ENCODE results near the gene IL22RA1. TPM values are rescaled to one million over a fixed set of nuclear protein-coding genes. Genes with fewer than 3 reads are reported as not detected.

Gene IL22RA1
- polyA plus RNA-seq, 1 donor from 2014 or later, result not detected

DNA sequence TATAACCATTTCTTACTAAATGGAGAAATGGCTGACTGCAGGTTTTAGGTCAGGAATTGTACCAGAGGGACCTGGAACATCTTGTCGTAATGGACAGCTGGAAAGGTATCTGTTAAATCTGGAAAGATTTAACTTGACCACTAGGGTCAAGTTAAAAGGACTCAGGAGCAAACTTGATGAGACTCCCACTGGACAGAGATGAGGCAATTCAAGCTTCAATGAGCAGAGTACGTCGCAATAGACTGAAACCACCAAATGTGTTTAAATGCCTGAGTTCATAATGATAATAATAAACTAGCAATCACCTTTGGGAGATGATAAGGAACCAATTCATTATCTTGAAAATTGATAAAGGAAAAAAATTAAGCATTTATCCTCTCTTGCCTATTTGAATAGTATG is 35.5 kb upstream of the IL22RA1 start:
- Histone ChIP-seq H3K79me2 (replicated peaks; ENCODE audit: insufficient read depth, low read length) (no peaks in the 10 kb centered on the region), H3K9ac (ENCODE audit: low read length) (no peak overlapping the region), H4K20me1 (ENCODE audit: insufficient read depth) (no peaks in the 10 kb centered on the region), H3K27ac (ENCODE audit: low read length) (no peak overlapping the region), H3K27me3 (ENCODE audit: insufficient read depth, low read depth, low read length) (no peaks in the 10 kb centered on the region), H3K36me3 (ENCODE audit: insufficient read depth, low read length) (no peaks in the 10 kb centered on the region), H3K4me2 (ENCODE audit: low read length) (no peak overlapping the region), H3K9me3 (ENCODE audit: low read length) (no peaks in the 10 kb centered on the region), H2AFZ (ENCODE audit: low read depth, low read length) (no peak overlapping the region), H3K9me2 (ENCODE audit: insufficient read depth, low read length) (no peaks in the 10 kb centered on the region), H3F3A (ENCODE audit: insufficient read depth, low read length, poor library complexity, severe bottlenecking) (no peaks in the 10 kb centered on the region), H3K4me3 (ENCODE audit: low read length) (no peak overlapping the region)
- TF ChIP-seq EZH2 (IDR thresholded peaks at IDR 0.05; ENCODE audit: borderline replicate concordance, insufficient read depth, low read length, poor library complexity, severe bottlenecking) (no peak), MXI1 (conservative IDR thresholded peaks at IDR 0.05; ENCODE audit: poor library complexity, severe bottlenecking) (no peak), TAF1 (IDR thresholded peaks at IDR 0.05; ENCODE audit: low read depth) (no peak), POLR2AphosphoS5 (IDR thresholded peaks at IDR 0.05) (no peak), EP300 (conservative IDR thresholded peaks at IDR 0.05; ENCODE audit: poor library complexity, severe bottlenecking) (no peak)
- TF ChIP-seq, protein P1, sequence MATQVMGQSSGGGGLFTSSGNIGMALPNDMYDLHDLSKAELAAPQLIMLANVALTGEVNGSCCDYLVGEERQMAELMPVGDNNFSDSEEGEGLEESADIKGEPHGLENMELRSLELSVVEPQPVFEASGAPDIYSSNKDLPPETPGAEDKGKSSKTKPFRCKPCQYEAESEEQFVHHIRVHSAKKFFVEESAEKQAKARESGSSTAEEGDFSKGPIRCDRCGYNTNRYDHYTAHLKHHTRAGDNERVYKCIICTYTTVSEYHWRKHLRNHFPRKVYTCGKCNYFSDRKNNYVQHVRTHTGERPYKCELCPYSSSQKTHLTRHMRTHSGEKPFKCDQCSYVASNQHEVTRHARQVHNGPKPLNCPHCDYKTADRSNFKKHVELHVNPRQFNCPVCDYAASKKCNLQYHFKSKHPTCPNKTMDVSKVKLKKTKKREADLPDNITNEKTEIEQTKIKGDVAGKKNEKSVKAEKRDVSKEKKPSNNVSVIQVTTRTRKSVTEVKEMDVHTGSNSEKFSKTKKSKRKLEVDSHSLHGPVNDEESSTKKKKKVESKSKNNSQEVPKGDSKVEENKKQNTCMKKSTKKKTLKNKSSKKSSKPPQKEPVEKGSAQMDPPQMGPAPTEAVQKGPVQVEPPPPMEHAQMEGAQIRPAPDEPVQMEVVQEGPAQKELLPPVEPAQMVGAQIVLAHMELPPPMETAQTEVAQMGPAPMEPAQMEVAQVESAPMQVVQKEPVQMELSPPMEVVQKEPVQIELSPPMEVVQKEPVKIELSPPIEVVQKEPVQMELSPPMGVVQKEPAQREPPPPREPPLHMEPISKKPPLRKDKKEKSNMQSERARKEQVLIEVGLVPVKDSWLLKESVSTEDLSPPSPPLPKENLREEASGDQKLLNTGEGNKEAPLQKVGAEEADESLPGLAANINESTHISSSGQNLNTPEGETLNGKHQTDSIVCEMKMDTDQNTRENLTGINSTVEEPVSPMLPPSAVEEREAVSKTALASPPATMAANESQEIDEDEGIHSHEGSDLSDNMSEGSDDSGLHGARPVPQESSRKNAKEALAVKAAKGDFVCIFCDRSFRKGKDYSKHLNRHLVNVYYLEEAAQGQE (IDR thresholded peaks at IDR 0.05; ENCODE audit: borderline replicate concordance), result no peak
- TF ChIP-seq, protein P2, sequence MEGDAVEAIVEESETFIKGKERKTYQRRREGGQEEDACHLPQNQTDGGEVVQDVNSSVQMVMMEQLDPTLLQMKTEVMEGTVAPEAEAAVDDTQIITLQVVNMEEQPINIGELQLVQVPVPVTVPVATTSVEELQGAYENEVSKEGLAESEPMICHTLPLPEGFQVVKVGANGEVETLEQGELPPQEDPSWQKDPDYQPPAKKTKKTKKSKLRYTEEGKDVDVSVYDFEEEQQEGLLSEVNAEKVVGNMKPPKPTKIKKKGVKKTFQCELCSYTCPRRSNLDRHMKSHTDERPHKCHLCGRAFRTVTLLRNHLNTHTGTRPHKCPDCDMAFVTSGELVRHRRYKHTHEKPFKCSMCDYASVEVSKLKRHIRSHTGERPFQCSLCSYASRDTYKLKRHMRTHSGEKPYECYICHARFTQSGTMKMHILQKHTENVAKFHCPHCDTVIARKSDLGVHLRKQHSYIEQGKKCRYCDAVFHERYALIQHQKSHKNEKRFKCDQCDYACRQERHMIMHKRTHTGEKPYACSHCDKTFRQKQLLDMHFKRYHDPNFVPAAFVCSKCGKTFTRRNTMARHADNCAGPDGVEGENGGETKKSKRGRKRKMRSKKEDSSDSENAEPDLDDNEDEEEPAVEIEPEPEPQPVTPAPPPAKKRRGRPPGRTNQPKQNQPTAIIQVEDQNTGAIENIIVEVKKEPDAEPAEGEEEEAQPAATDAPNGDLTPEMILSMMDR (IDR thresholded peaks at IDR 0.05; ENCODE audit: poor library complexity, severe bottlenecking), result no peak

DNA sequence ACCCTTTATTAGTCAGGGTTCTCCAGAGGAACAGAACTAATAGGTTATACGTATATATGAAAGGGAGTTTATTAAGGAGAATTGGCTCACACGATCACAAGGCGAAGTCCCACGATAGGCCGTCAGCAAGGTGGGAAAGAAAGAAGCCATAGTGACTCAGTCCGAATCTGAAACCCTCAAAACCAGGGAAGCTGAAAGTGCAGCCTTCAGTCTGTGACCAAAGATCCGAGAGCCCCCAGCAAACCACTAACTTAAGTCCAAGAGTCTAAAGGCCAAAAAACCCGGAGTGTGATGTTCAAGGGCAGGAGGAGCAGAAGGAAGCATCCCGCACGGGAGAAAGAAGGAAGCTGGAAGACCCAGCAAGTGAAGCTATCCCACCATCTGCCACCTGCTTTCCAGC is 34.2 kb upstream of the IL22RA1 start:
- Histone ChIP-seq H3K9me2 (ENCODE audit: insufficient read depth, low read length) (no peaks in the 10 kb centered on the region), H3F3A (ENCODE audit: insufficient read depth, low read length, poor library complexity, severe bottlenecking) (no peaks in the 10 kb centered on the region), H3K27me3 (ENCODE audit: insufficient read depth, low read depth, low read length) (no peaks in the 10 kb centered on the region), H3K27ac (ENCODE audit: low read length) (no peak overlapping the region), H3K4me2 (ENCODE audit: low read length) (no peak overlapping the region), H2AFZ (ENCODE audit: low read depth, low read length) (no peak overlapping the region), H3K9ac (ENCODE audit: low read length) (no peak overlapping the region), H3K4me3 (ENCODE audit: low read length) (no peak overlapping the region), H3K36me3 (ENCODE audit: insufficient read depth, low read length) (no peaks in the 10 kb centered on the region), H3K9me3 (ENCODE audit: low read length) (peaks cover 3% of the 10 kb centered on the region), H3K79me2 (replicated peaks; ENCODE audit: insufficient read depth, low read length) (no peaks in the 10 kb centered on the region), H4K20me1 (ENCODE audit: insufficient read depth) (no peaks in the 10 kb centered on the region)
- TF ChIP-seq, protein P2 (IDR thresholded peaks at IDR 0.05; ENCODE audit: poor library complexity, severe bottlenecking), result no peak
- TF ChIP-seq EZH2 (IDR thresholded peaks at IDR 0.05; ENCODE audit: borderline replicate concordance, insufficient read depth, low read length, poor library complexity, severe bottlenecking) (no peak), EP300 (conservative IDR thresholded peaks at IDR 0.05; ENCODE audit: poor library complexity, severe bottlenecking) (no peak), POLR2AphosphoS5 (IDR thresholded peaks at IDR 0.05) (no peak), TAF1 (IDR thresholded peaks at IDR 0.05; ENCODE audit: low read depth) (no peak), SMC3 (conservative IDR thresholded peaks at IDR 0.05; ENCODE audit: poor library complexity) (no peak), RAD21 (conservative IDR thresholded peaks at IDR 0.05) (no peak), MXI1 (conservative IDR thresholded peaks at IDR 0.05; ENCODE audit: poor library complexity, severe bottlenecking) (no peak)
- TF ChIP-seq, protein P1 (IDR thresholded peaks at IDR 0.05; ENCODE audit: borderline replicate concordance), result no peak
